ENCODE results near the gene MIGA1.
"Not testable (repeated sequence)": the region's sequence is repeated elsewhere in the genome, so short reads cannot be mapped to it uniquely, and the experiment has no call there.

The MIGA1 gene

GRCh38 chr1:77850082-77850481, 70.6 kb downstream of the MIGA1 start:
- DNase-seq: no peak

GRCh38 chr1:77857552-77857951, 78.1 kb downstream of the MIGA1 start:
- no peak for DNase-seq

GRCh38 chr1:77858725-77859124, 79.3 kb downstream of the MIGA1 start:
- DNase-seq: no peak

- no peak for DNase-seq
These were observed 79.8 kb downstream of the MIGA1 start for GRCh38 chr1:77859248-77859647.

- no peak for DNase-seq
These were observed 86.8 kb downstream of the MIGA1 start for GRCh38 chr1:77866296-77866695.

- DNase-seq: no peak
These were observed 93.2 kb downstream of the MIGA1 start for GRCh38 chr1:77872645-77873044.

GRCh38 chr1:77873461-77873860, 94.0 kb downstream of the MIGA1 start:
- no peak for DNase-seq

- DNase-seq: no peak
These were observed 95.5 kb downstream of the MIGA1 start for GRCh38 chr1:77874804-77875445.

GRCh38 chr1:77876884-77877283, 97.4 kb downstream of the MIGA1 start:
- DNase-seq: no peak

- DNase-seq: no peak
These were observed 101.6 kb downstream of the MIGA1 start for GRCh38 chr1:77881061-77881460.

GRCh38 chr1:77882411-77882810, 103.0 kb downstream of the MIGA1 start:
- no peak for DNase-seq

GRCh38 chr1:77888081-77888780, 108.8 kb downstream of the MIGA1 start, which contains the start of gene NEXN:
Gene NEXN (plus strand): TSS chr1:77888624. CDS start chr1:77916107, 27,483 bp downstream.
- DNase-seq: no peak

GRCh38 chr1:77888781-77889642, 109.6 kb downstream of the MIGA1 start:
- peak; percentile 10 for DNase-seq

- DNase-seq: no peak
These were observed 110.2 kb downstream of the MIGA1 start for GRCh38 chr1:77889671-77890070.

- no peak for DNase-seq
These were observed 111.8 kb downstream of the MIGA1 start for GRCh38 chr1:77891200-77891599.

GRCh38 chr1:77899647-77900320, 120.3 kb downstream of the MIGA1 start:
- DNase-seq: no peak

- no peak for DNase-seq
These were observed 121.3 kb downstream of the MIGA1 start for GRCh38 chr1:77900687-77901293.

- no peak for DNase-seq
These were observed 126.2 kb downstream of the MIGA1 start for GRCh38 chr1:77905603-77906002.

- DNase-seq: no peak
These were observed 126.6 kb downstream of the MIGA1 start for GRCh38 chr1:77906019-77906545.

- DNase-seq: no peak
These were observed 127.2 kb downstream of the MIGA1 start for GRCh38 chr1:77906624-77907023.

- no peak for DNase-seq
These were observed 130.7 kb downstream of the MIGA1 start for GRCh38 chr1:77910116-77910515.

GRCh38 chr1:77918918-77919317, 139.5 kb downstream of the MIGA1 start:
- DNase-seq: not testable (repeated sequence)
